HG03457 (cell line): ENCODE results near the gene MADCAM1.

Experiments
- ATAC-seq: cut with Tn5 transposase; IDR thresholded peaks from one replicate; pipeline ENCODE4 v1.9.1; 2021; ENCODE audit warnings: moderate number of reproducible peaks; ENCODE audit not compliant: unreplicated experiment

The MADCAM1 gene

DNA sequence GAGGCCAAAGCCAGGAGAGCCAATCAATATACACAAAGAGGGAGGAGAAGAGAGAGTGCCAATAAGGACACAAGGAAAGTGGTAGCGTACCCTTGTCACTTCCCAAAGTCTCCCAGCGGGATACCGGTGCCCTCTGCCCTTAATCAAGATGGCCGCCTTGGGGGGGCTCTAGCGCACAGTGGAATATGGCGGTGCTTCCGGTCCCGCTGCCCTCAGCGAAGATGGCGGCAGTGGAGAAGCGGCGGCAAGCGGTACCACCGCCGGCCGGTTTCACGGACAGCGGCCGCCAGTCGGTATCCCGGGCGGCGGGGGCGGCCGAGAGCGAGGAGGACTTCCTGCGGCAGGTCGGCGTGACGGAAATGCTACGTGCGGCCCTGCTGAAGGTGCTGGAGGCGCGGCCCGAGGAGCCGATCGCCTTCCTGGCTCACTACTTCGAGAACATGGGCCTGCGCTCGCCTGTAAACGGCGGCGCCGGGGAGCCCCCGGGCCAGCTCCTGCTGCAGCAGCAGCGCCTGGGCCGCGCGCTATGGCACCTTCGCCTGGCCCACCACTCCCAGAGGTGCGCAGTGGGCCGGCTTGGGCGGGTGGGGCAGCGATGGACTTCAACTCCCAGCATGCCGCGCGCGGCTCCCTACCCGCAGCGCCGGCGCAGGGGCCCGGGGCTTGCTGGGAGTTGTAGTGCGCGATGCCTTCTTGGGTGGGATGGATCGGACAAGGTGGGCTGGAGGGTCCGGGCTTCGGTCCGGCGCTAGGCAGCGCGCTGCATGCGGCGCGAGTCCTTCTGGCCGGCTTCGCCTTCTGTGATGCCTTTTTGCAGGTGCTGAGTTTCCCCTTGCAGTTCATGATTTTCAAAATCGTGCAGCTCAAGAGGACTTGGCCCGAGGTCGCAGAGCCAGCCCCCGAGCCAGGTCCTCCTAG, 11.3 kb downstream of the MADCAM1 start, which contains the start of gene TPGS1:
Gene TPGS1, plus strand, starts transcription at position 212 of the 918 bp plus-strand sequence. Its CDS starts 10 bp downstream, at position 222.
- ATAC-seq, result peak; percentile 36

DNA sequence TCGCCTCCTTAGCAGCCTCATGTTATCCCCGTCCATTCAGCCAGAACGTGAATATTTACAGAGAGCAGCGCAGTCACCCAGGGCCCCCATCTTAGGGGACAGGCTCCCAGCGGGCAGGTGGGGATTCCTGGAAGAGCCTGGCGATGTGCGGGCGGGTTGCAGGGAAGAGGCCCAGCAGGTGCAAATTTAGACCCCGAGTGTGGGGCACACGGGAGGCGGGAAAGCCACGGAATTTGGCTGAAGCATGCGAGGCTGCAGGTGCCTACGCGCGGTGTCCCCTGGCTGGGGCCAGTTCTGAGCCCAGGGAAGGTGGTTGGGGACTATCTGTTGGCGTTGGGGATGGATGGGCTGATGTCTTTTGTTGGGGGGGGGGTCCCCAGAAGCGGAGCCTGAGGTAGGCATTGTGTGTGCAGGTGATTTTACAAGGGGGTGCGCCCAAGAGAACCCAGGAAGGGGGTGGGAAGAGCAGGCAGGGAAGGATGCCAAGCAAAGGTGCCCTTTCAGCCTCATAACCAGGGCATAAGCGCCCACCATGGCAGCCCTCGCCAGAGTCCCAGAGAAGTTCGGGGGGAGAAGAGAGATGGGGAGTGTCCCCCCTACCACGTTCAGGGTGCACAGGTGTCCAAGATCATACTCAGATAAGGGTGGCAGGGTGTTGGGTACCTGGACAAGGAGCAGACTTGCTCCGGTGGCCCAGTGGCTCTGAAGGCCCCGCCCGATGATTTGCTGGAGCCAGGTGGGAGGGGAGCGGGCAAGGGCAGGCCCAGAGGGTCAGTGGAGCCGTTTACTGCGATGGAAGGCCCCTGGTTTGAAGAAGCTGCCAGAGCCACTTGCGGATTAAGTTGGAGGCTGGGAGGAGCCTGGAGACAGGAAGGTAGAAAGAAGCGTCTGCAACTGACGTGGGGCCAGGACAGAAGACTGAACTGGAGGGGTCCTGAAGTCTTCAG, 12.2 kb downstream of the MADCAM1 start:
- no peak for ATAC-seq

DNA sequence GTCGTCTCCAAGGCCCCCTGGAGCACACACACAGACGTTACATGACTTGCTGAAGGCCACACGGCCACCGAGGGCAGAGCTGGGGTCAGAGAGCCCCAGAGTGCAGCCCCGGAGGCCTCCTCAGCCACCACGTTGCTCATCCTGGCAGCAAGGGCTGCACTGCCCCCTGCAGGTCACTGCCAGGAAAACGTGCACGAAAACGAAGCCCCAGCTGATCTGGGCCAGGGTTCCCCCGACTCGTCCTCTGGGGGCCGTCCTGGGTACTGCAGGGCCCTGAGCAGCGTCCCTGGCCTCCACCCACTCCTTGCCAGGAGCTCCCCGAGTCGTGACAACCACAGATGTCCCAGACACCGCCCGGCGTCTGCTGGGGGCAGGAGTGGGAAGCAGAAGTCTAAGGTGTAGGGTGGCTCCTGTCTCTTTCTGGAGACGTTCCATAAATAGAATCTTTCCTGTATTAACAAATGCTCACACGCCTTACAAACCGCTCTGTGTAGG, 14.4 kb downstream of the MADCAM1 start:
- ATAC-seq, result no peak

DNA sequence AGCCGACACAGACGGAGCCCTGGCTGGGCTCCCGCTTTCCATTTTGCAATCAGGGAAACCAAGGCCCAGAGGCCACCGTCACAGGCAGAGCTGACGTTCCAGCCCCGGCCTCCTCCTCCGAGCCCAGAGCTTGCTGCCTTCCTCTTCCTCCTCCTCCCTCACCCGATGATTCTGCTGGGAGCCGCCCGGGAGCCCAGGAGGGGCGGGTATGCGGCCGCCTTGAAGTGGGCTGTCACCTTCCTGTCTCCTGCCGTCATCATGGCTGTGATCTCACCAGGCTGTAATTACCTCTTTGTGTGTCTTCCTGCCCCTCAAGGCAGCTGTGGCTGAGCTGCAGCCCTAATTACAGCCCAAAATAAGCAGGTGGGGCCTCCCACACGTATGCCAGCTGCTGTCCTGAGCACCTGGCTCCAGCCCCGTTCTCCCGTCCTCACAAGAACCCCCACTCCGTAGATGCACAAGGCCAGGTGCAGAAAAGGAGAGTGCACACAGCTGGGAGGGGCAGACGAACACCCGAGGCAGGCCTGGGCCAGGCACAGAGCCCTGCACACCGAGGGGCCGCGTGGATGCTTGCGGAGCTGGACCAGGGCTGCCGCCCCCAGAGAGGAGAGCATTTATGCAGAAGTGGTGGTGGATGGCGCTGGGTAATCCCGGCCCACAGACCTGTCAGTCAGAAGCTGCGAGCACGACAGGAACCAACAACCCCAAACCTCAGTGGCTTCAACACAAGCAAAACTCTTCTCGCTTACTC, 15.0 kb downstream of the MADCAM1 start:
- ATAC-seq, result no peak

DNA sequence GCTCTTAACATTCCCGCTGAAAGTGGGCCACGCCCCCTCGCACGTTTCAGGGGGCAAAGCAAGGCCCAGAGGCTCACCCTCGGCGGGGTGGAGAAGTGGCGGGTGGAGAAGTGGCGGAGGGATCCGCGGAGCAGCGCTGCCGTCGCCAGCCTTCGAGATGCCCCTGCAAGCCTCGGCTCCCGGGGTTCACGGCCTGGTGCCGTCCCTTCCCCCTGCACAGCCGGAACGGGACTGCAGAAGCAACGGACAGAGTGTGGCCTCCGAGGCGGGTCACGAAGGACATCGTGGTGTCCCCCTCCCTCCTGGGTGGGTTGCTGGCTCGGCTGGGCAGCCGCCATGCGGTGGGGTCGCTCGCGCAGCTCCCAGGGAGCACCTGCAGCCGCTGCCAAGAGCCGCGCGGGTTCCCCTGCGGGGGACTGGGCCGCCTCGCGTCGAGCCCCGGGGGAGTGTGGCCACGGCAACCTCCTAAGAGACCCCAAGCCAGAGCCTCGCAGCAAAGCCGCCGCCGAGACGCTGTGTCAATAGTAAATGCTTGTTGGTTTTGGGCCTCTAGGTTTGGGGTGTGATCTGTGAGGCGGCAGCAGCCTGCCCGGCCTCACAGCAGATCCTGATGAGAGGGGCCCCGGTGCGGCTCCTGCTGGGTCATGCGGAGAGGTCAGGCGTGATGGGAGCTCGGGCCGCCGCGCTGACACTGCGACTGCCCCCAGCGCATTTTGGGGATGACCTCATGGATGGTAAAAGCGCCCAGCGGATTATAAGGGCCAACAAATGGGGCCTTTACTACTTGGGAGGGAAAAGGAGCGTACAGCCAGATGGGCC, 16.5 kb downstream of the MADCAM1 start:
- ATAC-seq, result no peak

DNA sequence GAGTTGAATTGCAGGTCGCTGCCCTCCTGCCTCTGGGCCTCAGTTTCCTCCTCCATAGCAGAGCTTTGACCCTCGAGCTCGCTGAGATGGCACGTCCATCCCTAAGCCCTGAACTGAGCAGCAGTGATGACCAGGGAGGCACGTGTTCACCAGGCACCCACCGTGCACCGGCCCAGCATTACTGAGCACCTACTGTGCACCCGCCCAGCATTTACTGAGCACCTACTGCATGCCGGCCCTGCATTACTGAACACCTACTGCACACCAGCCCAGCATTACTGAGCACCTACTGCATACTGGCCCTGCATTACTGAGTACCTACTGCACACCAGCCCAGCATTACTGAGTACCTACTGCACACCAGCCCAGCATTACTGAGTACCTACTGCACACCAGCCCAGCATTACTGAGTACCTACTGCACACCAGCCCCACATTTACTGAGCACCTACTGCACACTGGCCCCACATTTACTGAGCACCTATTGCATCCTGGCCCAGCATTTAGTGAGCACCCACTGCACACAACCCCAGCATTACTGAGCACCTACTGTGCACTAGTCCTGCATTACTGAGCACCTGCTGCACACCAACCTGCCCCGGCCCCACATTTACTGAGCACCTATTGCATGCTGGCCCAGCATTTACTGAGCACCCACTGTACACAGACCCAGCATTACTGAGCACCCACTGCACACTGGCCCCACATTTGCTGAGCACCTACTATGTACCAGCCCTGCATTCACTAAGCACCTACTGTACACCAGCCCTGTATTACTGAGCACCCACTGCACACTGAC, 17.3 kb downstream of the MADCAM1 start:
- no peak for ATAC-seq

DNA sequence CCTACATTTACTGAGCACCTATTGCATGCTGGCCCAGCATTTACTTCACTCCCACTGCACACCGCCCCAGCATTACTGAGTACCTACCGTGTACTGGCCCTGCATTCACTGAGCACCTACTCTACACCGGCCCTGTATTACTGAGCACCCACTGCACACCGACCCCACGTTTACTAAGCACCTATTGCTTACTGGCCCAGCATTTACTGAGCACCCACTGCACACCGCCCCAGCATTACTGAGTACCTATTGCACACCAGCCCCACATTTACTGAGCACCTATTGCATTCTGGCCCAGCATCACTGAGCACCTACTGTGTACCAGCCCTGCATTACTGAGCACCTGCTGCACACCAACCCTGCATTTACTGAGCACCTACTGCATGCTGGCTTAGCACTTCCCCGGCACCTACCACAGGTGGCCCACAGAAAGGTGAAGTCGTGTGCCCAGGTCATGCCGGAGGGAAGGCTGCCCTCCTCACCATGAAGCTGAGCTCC, 17.9 kb downstream of the MADCAM1 start:
- no peak for ATAC-seq

DNA sequence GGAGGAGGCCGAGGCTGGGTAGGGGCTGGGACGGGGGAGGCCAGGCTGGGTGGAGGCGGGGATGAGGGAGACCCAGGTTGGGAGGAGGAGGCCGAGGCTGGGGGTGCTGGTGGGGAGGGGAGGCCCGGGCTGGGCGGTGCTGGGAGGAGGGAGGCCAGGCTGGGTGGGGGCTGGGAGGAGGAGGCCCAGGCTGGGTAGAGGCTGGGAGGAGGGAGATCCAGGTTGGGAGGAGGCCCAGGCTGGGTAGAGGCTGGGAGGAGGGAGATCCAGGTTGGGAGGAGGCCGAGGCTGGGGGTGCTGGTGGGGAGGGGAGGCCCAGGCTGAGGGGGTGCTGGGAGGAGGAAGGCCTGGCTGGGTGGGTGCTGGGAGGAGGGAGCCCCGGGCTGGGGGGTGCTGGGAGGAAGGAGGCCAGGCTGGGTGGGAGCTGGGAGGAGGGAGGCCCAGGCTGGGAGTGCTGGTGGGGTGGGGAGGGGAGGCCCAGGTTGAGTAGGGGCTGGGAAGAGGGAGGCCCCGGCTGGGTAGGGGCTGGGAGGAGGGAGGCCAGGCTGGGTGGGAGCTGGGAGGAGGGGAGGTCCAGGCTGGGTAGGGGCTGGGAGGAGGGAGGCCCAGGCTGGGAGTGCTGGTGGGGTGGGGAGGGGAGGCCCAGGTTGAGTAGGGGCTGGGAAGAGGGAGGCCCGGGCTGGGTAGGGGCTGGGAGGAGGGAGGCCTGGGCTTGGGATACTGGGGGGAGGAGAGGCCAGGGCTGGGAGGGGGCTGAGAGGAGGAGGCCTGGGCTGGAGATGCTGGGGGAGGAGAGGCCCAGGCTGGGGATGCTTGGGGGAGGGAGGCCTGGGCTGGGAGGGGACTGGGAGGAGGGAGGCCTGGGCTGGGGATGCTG, 21.7 kb downstream of the MADCAM1 start:
- ATAC-seq, result no peak

DNA sequence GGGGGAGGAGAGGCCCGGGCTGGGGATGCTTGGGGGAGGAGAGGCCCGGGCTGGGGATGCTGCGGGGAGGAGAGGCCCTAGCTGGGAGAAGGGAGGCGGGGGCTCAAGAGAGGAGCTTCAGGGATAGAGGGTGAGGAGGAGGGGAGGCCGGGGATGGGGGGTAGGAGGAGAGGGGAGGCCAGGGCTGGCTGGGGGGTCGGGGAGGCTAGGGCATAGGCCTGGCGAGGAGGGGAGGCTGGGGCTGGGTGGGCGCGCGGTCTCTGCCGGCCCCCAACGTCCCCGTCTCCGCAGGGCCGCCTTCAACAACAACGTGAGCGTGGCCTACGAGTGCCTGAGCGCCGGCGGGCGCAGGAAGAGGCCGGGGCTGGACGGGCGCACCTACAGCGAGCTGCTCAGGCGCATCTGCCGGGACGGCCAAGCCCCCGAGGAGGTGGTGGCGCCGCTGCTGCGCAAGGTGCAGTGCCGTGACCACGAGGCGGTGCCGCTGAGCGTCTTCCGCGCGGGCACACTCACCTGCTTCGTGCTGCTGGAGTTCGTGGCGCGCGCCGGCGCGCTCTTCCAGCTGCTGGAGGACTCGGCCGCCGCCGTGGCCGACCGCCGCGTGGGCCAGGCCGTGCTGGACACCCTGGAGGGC, 22.4 kb downstream of the MADCAM1 start:
- ATAC-seq, result no peak

DNA sequence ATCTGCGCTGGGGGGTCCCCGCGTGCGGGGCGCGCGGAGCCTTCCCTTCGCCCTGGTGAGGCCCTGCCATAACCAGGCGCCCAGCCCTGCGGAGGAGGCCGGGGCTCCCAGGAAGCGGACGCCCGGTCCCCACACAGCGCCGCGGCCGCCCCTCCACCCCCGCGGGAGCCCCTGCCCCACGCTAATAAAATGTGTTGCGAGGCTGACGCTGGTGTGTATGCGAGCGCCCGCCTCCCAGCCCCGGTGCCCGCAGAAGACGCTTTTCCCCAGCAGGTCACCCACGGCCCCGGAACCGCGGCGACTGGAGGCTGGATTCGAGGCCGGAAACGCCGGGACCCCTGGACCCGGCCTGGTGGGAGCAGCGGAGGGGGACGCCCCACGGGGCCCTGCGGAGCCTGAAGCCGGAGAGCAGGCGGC, 23.2 kb downstream of the MADCAM1 start:
- ATAC-seq, result no peak

DNA sequence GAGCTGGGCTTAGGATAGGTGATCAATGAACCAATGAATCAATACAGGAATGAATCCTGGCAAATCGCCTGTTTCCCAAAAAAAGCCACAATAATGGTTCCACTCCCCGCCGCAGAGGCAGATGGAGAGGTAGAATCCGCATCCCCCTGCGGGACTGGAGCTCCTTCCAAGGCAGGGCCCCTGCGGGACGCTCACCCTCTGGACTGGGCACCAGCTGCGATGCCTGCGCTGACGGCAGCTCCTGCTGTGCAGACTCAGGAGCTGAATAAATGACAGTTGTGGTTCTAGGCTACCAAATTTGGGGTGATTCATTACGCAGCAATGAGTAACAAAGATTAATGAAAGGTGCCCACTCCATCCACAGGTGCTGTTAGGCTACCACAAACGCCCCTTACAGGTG, 26.4 kb downstream of the MADCAM1 start:
- ATAC-seq, result no peak

DNA sequence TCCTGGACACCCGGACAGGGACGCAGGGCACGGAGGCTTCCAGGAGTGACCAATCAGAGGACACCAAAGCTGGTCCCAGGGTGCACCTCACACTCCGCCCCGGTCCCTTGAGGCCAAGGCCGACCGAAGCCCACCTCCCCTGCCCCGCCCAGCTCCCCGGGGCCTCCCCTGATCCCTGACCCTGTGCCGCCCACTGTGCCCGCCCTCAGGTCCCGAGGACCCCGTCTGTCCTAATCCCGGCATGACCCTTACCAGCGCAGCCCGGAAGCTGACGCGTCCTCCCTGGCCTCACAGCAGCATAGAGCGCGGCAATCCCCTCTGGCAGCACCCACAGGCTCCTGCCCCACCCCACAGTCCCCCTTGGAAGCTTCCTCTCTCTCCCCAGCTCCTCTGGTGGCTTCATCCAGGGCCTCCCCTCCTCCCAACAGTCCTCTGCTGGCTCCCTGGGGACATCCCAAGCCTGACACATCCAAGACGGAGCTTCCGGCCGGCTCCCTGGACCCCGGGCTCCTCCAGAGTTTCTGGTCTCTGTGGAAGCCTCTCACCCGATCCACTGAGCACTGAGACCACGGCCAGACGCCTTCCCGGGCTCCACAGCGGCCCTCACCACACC, 27.9 kb downstream of the MADCAM1 start:
- ATAC-seq, result no peak

DNA sequence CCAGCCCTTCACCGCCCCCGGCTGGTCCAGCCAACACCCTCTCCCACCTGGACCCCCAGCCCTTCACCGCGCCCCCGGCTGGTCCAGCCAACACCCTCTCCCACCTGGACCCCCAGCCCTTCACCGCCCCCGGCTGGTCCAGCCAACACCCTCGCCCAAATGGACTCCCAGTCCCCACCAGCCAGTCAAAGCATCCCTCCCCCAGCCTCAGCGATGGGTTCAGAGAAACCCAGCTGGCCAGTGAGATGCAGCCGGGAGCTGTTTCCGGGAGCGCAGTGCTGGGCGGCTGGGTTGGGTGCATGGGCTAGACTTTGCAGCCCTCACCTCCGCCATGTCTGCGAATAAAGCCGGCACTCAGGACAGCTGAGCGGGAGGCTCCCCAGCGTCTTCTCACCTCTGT, 28.7 kb downstream of the MADCAM1 start:
- ATAC-seq, result no peak

DNA sequence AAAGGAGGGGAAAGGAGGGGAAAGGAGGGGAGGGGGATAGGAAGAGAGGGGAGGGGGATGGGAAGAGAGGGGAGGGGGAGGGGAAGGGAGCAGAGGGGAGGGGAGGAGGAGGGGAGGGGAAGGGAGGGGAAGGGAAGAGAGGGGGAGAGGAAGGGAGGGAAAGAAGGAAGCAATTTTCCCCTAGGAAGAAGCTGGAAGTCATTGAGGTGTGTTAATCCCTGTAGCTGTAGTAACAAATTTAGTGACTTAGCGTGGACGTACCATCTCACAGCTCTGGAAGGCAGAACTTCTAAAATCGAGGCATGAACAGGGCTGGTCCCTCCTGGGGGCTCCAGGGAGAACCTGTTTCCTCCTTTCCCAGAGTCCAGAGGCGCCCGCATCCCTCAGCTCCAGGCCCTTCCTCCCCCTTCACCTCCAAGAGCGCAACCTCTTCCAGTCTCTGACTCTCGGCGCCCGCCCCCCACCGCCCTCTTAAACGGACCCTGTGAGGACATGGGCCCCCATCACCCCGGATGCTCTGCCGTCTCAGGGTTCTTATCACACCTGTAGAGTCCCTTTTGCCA, 29.7 kb downstream of the MADCAM1 start:
- no peak for ATAC-seq

DNA sequence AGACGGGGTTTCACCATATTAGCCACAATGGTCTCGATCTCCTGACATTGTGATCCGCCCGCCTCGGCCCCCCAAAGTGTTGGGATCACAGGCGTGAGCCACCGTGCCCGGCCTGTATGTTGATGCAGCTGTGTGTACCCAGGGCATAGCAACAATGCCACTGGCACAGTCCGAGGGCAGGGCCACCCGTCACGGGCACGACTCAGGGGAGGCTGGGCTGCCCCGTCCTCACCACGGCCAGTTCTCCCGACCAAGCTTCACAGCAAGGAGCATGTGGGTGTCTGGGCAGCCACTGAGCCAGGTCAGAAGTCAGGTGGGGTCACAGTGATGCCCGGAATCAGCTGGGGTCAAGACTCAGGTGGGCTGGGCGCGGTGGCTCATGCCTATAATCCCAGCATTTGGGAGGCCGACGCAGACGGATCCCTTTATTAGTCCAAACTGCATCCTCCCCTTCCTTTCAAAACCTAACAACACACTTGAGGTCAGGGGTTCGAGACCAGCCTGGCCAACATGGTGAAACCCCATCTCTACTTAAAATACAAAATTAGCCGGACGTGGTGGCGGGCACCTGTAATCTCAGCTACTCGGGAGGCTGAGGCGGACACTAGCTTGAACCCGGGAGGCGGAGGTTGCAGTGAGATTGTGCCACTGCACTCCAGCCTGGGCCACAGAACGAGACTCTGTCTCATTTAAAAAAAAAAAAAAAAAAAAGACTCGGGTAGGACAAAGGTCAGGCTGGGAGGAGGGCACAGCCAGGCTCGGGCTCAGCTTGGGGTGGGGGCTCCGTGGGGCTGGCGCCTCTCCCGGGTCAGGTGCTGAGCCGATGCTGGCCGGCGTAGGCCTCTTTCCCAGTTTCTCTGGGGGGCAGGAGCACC, 34.1 kb downstream of the MADCAM1 start:
- ATAC-seq, result no peak
